ENCODE results near the gene NXNL1.

NXNL1 gene

DNA sequence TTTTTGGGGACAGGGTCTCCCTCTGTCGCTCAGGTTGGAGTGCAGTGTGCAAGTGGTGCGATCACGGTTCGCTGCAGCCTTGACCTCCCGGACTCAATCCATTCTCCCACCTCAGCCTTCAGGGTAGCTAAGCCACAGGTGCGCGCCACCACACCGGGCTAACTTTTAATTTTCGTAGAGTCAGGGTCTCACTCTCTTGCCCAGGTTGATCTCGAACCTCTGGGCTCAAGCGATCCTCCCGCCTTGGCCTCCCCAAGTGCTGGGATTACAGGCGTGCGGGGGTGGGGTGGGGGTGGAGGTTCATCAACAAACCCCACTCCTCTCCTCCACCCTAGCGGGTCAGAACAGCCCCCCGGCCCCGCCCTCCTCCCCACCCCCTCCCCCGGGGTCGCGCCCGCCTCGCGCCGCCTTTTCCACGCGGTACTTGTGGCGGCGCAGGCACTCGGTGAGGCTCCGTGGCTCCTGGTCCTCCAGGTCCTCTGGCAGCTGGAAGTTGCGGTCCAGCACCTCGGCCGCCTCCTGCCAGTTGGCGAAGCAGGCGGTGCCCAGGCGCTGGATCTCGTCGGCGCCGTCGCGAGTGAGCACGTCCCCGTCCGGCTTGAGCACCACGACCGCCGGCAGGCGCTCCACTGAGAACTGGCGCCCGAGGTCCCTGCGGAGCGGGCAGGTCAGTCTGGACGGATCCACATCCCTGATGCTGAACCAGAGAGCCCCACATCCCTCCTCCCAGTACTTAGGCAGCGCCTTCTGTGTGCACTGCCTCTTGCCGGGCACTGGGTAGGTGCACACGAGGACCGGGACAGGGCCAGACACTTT lies 5.2 kb downstream of the NXNL1 start:
- no peak for DNase-seq

DNA sequence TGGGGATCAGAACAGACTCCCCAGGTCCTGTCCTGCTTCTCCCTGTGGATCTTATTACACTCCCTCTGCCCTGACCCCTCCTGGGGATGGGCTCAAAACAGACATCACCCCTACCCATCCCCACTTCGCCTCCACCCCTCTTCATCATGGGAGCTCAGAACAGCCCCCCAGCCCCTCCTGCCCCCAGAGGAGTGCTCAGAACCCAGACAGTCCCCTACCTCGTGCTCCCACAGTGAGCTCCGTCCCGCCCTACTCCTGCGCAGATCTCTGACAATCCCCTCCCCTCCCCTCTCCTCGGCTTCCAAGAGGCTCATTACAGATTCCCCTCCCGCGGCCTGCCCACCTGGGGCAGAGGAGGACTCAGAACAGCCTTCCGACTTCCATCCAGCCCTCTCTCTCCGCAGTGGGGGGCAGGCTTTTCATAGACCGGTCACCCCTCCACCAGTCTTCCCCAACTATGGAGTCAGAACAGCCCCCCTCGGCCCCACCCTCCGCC lies 6.1 kb downstream of the NXNL1 start:
- DNase-seq, result no peak

DNA sequence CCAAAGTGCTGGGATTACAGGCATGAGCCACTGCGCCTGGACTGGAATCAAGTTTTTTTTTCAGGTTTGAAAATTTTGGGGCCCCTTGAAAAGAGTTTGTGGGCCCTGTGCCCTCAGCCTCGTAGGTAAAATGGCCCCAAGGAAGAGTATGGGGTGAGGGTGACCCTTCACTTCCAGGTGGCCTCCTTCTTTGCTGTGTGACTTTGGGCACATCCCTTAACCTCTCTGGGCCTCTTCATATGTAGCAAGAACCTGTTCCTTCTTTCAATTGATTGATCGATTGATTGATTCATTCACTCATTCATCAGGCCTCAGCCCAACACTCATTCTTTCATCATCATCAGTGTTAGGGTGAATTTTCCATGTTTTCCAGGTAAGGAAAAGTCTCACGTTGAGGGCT lies 8.9 kb downstream of the NXNL1 start:
- DNase-seq, result no peak

DNA sequence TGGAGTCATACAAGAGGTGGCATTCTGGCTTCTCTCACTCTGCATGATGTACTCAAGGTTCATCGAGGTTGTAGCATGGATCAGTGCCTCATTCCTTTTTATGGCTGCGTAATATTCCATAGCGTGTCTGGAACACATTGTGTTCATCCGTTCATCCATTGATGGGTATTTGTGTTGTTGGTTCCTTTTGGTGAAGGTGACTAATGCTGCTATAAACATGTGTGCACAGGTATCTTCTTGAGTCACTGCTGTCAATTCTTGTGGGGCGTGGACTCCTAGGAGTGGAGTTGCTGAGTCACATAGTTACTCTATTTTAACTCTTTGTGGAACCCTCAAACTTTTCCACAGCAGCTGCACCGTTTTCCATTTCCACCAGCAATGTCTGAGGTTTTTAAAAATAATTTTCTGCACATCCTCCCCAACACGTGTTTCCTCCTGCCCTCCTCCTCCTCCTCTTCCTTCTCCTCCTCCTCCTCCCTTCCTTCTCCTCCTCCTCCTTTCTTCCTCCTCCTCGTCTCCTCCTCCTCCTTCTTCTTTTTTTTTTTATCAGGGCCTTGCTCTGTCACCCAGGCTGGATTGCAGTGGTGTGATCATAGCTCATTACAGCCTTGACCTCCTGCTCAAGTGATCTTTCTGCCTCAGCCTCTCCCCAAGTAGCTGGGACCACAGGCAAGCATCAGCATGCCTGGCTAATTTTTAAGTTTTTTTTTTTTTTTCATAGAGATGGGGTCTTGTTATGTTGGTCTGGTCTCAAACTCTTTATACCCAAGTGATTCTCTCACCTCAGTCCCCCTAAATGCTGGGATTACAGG lies 10.3 kb downstream of the NXNL1 start:
- DNase-seq, result no peak

DNA sequence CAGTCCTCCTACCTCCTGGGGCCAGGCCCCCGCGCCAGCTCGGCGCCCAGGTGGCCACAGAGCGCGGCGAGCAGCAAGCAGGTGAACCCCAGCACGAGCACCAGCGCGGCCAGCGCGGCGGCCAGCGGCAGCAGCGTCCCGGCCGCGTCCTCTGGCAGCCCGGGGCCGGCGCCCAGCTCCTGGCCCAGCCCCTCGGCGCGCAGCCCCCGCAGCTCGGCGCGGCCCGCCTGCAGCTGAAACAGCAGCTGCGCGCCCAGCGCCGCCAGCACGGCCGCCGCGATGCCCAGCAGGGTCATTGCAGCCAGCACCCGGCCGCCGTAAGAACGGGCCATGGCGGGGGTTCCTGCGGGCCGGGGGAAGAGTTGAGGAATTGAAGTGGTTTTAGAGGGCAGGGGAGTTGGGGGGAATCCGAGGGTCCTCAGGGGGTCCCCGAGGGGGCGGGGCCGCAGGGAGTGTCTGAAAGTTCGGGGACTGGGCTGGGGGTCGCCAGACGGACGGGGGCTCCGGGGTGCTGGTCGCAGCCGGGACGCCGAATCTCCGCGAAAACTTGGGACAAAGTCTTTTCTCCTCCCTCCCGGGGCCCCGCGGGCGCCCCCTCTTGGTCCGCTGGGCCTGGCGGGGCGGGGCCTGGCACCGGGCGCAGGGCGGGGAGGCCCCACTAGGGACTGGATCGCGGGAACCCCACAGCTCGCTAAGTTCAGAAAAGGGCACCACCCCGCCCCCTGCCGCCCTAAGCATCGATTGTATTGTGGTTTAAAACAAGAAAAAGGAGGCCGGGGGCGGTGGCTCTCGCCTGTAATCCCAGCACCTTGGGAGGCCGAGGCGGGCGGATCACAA lies 12.4 kb downstream of the NXNL1 start, which contains the start of gene TMEM221:
Gene TMEM221, minus strand, starts transcription at position 538 of the 837 bp plus-strand sequence. Its CDS starts 206 bp downstream, at position 332.
- DNase-seq, result no peak

DNA sequence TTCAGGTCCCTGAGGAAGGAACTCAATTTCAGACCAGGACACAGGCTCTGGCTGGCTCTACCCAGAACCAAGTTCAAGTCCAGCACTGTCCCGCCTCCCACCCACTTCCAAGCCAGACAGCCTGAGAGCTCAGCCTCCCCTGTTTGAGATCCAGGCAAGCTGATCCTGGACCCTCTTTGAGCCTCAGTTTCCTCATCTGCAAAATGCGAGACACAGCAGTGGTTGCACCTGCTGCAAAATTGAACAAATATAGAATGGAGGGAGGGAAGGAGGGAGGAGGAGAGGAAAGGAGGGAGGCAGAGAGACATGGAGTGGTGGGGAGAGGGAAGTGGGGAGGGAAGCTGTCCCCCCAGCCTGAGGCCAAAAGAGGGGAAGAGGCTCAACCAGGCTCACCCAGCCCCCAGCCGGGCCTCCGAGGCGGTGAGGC lies 13.0 kb downstream of the NXNL1 start:
- DNase-seq, result no peak

DNA sequence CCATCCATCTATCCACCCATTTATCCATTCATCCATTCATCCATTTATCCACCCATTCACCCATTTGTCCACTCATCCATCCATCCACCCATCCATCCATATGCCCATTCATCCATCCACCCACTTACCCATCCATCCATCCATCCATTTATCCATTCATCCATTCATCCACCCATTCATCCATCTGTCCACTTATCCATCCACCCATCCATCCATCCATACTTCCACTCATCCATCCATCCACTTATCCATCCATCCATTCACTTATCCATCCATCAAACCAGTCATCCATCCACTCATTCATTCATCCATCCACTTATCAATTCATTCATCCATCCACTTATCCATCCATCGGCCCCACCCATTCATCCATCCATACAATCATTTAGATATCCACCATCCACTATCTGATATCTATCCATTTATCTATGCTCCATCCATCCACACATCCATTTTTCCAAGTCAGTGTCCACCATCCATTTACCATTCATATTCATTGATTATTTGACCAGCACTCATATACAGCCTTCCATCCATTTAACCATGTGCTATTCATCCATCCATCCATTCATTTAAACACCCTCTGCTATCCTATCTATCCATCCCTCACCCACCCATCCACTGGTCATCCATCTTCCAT lies 15.1 kb downstream of the NXNL1 start:
- DNase-seq, result no peak

DNA sequence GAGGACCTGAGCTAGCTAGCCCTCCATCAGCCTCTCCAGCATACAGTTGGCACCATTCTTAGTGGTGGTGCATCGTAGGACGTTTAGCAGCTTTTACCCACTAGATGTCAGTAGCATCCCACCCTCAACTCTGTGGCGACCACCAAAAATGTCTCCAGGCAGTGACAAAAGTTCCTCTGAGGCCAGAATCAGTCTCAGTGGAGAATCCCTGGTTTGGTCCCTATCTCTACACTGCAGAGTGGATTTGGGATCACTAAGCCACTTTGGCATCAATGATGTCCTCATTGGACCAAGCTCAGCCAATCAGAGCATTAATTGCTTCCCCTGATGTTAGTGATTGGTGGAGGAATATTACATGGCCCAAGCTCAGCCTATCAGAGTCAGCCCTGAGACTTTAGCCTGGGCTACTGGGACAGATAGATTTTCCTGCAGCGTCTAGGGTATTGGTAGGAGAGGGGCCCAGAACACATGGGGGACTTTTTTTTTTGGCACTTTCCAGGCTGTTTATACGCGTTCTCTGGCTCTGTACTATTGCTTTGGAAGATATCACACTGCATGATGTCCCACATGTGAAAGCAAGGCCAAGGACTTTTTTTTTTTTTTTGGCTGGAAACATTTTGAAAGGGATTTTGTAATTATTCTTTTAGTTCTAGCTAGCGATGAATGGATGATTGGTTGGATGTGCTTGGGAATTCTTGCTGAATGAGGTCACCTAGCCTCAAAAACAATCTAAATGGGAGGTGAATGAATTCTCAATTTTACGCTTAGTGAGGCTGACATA lies 19.3 kb downstream of the NXNL1 start:
- peak; percentile 26 for DNase-seq

DNA sequence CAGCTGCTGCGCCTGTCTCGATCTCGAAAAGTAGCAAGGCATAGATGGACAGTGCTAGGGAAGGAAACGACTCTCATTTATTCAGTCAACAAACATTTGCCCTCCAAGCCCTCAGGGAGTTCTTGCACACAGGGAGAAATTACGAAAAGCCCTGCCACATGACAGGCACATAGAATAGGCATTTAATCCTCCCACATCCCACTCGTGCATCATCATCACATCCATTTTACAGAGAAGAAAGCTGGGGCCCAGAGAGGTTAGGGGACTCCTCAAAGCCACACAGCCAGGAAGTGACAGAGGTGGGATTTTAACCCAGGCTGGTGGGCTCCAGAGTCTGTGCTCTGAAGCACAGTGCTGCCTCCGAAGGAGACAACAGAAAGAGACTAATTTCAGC lies 23.9 kb downstream of the NXNL1 start:
- DNase-seq, result no peak

DNA sequence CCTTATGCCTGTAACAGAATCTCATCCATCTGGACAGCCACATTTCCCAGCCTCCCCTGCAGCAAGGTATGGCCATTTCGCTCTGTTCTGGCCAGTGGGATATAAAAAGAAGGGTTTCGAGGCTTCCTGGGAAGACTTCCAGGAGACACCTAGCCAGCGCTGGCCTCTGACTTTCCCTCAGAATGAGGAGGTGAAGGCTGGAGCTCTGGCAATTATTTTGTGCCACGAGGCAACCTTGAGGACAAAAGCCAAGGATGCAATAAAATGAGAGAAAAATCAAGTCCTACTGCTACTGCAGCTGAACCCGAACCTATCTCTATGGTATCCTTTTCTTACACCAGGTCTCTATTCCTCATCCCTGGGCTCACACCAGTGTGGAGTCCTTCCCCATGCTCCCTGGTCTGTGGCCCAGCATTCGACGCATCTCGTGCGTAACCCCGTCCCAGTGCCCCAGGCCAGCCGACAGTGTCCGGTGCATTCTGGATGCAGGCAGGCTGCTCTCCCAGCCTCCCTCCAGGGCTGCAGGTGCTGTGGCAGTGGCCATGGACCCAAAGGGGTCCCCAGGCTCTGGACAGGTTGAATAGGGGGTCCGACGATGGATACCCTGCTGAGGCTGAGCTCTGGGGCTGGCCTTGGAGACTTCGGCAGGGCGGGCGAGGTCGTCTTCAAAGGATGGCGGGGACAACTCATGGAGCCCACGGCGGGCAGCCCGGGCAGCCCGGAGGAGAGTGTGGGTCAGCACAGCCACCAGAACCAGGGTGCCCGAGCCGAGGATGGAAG lies 24.4 kb downstream of the NXNL1 start:
- no peak for DNase-seq

DNA sequence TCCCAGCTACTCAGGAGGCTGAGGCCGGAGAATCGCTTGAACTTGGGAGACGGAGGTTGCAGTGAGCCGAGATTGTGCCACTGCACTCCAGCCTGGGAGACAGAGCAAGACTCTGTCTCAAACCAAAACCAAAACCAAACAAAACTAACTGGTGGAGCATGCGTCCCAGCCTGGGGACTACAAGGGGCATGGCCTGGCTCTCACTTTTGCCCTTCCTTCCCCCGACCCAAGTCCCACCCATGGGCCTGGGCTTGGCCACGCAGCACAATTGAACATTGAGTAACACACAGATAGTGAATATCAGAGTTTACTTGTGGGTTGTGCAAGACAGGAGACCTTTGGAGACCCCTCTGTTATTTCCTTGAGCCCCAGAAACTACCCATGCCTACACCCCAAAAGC lies 25.5 kb downstream of the NXNL1 start:
- no peak for DNase-seq

DNA sequence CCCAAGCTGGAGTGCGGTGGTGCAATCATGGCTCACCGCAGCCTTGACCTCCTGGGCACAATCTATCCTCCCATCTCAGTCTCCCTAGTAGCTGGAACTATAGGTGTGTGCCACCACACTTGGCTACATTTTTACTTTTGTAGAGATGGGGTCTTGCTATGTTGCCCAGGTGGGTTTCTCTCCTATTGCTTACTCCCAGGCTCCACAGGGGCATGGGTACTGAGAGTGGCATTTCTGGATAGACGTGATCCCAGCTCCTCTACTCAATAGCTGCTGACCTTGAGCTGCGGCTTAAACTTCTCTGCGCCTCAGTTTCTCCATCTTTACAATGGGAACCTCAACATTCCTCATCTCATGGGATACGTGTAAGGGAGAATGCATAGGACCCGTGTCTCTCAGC lies 29.3 kb downstream of the NXNL1 start:
- DNase-seq, result no peak

DNA sequence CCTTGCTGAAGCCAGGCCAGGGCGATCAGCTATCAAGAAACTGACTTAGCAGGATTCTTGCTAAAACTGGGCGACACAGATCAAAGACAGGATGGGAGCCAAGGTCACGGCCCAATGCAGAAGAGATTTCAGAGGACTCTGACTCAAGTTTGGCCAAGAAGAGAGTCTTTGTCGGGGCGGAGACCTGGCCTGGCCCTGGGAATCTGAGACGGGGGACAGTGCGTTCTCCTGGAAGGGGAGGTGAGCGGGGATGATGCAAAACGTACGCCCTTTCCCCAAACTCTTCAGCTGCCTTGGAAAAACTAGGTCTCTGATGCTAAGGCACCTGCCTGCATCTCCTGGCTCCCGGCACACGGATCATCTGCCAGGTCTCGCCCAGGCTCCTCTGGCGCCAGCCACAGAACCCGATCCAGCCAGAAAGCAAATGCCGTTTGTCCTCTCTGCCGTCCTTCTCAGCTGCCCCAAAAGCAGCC lies 31.0 kb downstream of the NXNL1 start:
- DNase-seq, result no peak

DNA sequence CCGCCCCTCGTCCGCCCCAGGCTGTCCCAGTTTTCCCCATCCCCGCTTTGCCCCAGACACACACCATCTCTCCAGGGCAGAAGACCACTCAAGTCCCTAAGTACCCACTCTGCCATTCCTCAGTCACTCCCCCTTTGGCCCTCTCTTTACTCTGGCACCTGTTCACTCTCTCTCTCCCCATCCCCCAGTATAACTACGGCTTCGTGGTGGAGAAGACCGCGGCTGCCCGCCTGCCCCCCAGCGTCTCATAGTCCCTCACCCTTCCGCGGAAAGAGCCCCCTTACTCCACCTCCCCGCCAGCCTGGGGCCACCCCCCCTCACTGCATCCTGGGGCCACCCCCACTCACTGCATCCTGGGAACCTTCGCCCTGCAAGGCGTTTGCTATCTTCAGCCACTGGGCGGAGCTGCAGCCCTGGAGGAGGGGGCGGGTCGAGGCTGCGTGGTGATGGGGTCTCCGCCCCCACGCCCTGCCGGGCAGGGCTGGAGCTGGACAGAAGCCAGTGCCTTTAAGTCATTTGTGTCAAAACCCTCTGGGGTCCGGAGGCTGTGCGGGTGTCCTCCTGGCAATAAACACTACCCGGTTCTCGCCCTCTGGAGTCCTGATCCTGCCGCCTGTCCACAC lies 35.9 kb downstream of the NXNL1 start:
- no peak for DNase-seq

DNA sequence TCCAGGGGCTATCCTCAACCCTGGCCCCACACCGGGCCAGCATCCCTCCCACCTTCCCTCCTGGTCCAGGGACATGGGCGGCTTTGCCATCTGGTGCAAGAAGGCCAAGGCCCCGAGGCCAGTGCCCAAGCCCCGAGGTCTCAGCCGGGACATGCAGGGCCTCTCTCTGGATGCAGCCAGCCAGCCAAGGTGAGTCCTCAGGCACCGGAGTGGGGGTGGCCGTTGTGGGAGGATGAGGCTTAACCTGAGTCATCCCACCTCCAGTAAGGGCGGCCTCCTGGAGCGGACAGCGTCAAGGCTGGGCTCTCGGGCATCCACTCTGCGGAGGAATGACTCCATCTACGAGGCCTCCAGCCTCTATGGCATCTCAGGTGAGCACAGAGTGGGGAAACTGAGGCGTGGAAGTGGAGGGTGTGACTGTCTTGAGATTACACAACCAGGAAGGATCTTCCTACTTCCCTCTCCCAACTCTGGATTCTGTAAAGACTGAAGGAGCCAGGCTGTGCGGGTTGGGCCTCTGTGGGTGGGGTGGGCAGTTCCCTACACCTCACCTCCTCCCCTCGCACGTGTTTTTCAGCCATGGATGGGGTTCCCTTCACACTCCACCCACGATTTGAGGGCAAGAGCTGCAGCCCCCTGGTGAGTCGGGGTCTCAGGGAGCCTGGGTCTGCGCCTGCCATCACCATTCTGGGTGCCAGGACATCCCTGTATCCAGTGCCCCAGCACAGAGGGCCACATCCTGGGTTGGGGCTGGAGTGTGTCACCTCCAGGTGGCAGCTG lies 37.1 kb downstream of the NXNL1 start:
- no peak for DNase-seq

DNA sequence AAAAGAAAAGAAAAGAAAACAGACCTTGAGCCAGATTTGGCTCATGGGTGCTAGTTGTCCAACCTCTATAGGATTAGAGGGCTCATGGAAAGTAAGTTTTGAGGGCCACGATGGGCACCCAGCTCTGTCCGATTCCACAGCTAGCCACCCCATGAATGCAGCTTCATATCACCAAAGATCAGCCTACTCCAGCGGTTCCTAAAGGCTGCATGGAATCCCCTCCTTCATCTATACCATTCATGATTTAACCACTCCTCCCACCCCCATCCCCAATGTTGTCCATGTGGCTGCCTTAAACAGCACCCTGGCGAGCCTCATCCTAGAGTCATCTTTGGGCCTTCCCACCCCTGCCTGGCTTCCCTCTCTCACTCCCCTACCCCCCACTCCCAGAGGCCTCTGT lies 38.8 kb downstream of the NXNL1 start:
- DNase-seq, result no peak

DNA sequence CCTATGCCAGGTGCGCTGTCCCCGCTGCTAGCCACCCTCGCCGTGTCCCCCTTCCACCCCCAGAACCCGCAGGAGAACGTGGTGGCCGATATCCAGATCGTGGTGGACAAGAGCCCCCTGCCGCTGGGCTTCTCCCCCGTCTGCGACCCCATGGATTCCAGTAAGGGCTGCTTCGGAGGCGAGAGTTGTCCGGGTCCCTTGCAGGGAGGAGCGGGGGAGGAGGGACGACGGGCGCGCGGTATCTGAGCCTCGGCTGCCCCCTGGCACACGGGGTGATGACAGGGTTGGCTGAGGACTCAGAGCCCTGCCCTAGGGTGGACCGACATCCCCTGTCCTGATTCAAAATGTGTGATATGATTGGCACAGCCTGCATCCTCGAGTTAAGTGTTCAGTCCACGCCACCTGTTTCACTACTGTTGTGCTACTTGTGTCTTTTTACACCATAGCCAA lies 40.2 kb downstream of the NXNL1 start:
- no peak for DNase-seq

DNA sequence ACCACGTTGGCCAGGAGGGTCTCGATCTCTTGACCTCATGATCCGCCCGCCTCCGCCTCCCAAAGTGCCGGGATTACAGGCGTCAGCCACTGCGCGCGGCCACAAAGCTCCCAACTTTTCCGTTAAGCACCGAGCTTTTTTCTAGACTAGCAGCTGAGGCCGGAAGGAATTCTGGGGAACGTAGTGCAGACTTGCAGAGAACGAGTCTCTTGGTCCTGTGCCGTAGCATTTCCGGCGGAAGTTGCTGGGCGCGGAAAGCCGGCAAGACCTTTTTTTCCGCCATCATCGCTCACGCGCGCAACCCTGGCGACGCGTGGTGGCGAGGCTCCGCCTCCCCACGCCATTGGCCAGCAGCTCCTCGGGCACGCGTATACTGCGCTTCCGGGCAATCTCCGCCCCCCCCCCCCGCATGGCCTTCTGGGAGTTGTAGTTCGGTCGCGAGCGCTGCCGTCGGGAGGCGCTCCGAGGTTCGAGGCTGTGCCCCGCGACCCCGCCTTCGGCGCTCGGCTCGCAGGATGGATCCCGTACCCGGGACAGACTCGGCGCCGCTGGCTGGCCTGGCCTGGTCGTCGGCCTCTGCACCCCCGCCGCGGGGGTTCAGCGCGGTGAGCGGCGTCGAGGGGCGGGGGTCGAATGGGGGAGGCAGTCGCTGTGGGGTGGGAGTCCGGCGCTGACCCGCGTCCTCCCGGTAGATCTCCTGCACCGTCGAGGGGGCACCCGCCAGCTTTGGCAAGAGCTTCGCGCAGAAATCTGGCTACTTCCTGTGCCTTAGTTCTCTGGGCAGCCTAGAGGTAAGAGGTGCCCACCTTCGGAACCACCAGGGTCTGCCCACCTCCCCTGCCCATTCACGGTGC lies 40.9 kb downstream of the NXNL1 start, which contains the start of gene MVB12A:
Gene MVB12A, plus strand, starts transcription at position 427 of the 854 bp plus-strand sequence. Its CDS starts 89 bp downstream, at position 516.
- peak; percentile 100 for DNase-seq

All from fibroblast of skin of abdomen (primary cell).